Activated CD8-positive, alpha-beta T cell treated with anti-CD3 and anti-CD28 coated beads for 36 hours (primary cell): ENCODE measurements around the gene AGBL4. TPM values are rescaled to one million over a fixed set of nuclear protein-coding genes. Genes with fewer than 3 reads are reported as not detected.

Experiments
- ATAC-seq: fragments of 200-7000 bp; cut with Tn5 transposase; one replicate; pipeline ENCODE4 v1.10.0; 2021; ENCODE audit warnings: mild to moderate bottlenecking, moderate library complexity
- CTCF ChIA-PET: fragments of 350-600 bp; sonication (Branson Sonifier 250); formaldehyde crosslinking; loops from one replicate; lab custom pipeline; 2021; ENCODE audit warnings: antibody characterized with exemption; lab: Charles Lee
- POLR2A ChIA-PET: fragments of 350-600 bp; sonication (Branson Sonifier 250); formaldehyde crosslinking; loops from one replicate; lab custom pipeline; 2021; ENCODE audit warnings: antibody characterized with exemption; lab: Charles Lee
- DNase-seq: peaks from one replicate; pipeline ENCODE4 v3.0.0-alpha.2; 2020
- H3K27ac Mint-ChIP-seq: one replicate; pipeline ENCODE4 v1.8.0; 2021; ENCODE audit warnings: mild to moderate bottlenecking, mixed read lengths
- H3K27me3 Mint-ChIP-seq: one replicate; pipeline ENCODE4 v1.8.0; 2021; ENCODE audit warnings: mixed read lengths
- H3K36me3 Mint-ChIP-seq: one replicate; pipeline ENCODE4 v1.8.0; 2021; ENCODE audit warnings: low read depth, mixed read lengths
- H3K4me1 Mint-ChIP-seq: one replicate; pipeline ENCODE4 v1.8.0; 2021; ENCODE audit warnings: low read depth, mixed read lengths
- H3K4me3 Mint-ChIP-seq: one replicate; pipeline ENCODE4 v1.8.0; 2021; ENCODE audit warnings: mild to moderate bottlenecking, moderate library complexity, mixed read lengths
- H3K9me3 Mint-ChIP-seq: one replicate; pipeline ENCODE4 v1.8.0; 2021; ENCODE audit warnings: mixed read lengths
- intact Hi-C: fragments of 100-400 bp; cut with micrococcal nuclease; formaldehyde crosslinking; loops from one replicate; pipeline ENCODE4 v1.10.0; 2022
- total RNA-seq, 2 experiments: library from RNA; stranded (reverse); gene quantifications; one replicate each; pipeline ENCODE4 v1.2.3, GENCODE V29; 2021
- TF ChIP-seq, protein P1 (sequence below): fragments of 200-600 bp; IDR thresholded peaks from one replicate; pipeline ENCODE4 v1.8.0; 2022; ENCODE audit warnings: antibody characterized with exemption, mild to moderate bottlenecking

The AGBL4 gene
- total RNA-seq, 2 experiments from 2014 or later, result 0.14 TPM; not detected in 1

DNA sequence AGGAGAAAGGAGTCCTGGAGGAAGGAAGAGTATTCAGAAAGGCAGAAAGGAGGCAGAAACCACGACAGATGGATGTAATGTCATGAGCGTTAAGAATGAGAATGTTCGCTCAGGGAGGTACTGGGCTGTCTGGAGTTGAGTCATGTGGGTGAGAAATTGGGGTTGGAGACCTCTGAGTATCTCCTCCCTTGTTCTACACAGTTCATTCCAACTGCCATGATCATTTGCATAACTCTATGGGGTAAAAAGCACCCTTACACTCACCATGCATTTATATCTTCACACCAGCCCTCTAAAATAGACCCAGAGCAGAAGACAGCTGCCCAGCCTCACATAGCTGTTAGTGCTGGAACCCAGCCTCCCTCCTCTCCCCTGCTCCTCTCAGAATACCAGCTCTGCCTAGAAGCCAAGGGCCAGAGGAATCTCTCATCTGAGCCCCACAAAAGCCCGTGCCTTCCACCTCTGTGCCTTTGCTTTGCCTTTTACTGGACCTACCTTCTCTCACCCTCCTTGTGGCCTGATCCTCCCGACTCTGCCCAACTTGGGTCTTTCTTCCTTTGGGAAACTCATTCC lies 1332.2 kb downstream of the AGBL4 start:
- Mint-ChIP-seq H3K36me3 (no peaks in the 10 kb centered on the region), H3K27ac (no peak overlapping the region), H3K9me3 (no peaks in the 10 kb centered on the region), H3K27me3 (no peaks in the 10 kb centered on the region), H3K4me1 (no peaks in the 10 kb centered on the region), H3K4me3 (no peak overlapping the region)
- ChIA-PET POLR2A (no interaction called here), CTCF (no interaction called here)
- TF ChIP-seq, protein P1, sequence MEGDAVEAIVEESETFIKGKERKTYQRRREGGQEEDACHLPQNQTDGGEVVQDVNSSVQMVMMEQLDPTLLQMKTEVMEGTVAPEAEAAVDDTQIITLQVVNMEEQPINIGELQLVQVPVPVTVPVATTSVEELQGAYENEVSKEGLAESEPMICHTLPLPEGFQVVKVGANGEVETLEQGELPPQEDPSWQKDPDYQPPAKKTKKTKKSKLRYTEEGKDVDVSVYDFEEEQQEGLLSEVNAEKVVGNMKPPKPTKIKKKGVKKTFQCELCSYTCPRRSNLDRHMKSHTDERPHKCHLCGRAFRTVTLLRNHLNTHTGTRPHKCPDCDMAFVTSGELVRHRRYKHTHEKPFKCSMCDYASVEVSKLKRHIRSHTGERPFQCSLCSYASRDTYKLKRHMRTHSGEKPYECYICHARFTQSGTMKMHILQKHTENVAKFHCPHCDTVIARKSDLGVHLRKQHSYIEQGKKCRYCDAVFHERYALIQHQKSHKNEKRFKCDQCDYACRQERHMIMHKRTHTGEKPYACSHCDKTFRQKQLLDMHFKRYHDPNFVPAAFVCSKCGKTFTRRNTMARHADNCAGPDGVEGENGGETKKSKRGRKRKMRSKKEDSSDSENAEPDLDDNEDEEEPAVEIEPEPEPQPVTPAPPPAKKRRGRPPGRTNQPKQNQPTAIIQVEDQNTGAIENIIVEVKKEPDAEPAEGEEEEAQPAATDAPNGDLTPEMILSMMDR, result no peak
- no peak for DNase-seq
- intact Hi-C loops, result no loop called here
- peak; percentile 49 for ATAC-seq

DNA sequence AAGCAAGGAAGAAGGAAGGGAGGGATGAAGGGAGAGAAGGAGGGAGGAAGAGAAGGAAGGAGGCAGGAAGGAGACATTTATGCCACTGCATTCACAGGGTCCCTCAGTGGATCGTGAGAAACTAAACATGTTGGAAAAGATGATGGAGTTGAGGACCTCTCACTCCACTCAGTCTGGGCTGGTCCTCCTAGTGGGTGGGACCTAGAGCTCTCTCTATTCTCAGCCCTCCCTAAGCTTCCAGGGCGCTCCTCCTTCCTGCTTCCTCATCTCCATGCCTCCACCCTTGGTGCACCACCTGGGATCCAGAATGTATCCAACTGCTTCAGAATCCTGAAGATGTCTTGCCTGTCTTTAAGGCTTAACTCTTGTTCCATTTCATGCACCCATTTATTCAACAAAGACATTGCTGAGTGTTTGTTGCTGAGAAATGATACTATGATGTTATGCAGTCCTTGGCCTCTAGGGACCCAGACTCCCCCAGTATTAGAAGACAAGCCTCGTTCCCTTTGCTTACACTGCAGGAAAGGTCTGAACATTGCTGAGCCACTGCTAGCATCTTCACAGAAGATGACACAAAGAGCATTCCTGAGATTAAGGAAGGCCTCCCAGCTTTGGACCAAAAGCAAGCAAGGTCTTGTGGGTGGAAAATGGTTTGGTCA lies 1335.5 kb downstream of the AGBL4 start:
- ATAC-seq (peak; percentile 64), DNase-seq (no peak)
- H3K27ac Mint-ChIP-seq, result no peak overlapping the region
- ChIA-PET POLR2A (interaction anchor here (0.6 kb wide), 1 partner anchor 11 kb away, joined by 3 read pairs; no protein-coding TSS in a partner anchor), CTCF (interaction anchor here (0.6 to 2.2 kb wide), 6 partner anchors 8 to 129 kb away, joined by 3 to 11 read pairs (median 3); no protein-coding TSS in a partner anchor)
- H3K27me3 Mint-ChIP-seq, result no peaks in the 10 kb centered on the region
- no peaks in the 10 kb centered on the region for H3K9me3 Mint-ChIP-seq
- no peak overlapping the region for H3K4me3 Mint-ChIP-seq
- no peaks in the 10 kb centered on the region for H3K4me1 Mint-ChIP-seq
- TF ChIP-seq, protein P1, result peak; percentile 36
- H3K36me3 Mint-ChIP-seq, result no peaks in the 10 kb centered on the region
- intact Hi-C loops, result no loop called here

DNA sequence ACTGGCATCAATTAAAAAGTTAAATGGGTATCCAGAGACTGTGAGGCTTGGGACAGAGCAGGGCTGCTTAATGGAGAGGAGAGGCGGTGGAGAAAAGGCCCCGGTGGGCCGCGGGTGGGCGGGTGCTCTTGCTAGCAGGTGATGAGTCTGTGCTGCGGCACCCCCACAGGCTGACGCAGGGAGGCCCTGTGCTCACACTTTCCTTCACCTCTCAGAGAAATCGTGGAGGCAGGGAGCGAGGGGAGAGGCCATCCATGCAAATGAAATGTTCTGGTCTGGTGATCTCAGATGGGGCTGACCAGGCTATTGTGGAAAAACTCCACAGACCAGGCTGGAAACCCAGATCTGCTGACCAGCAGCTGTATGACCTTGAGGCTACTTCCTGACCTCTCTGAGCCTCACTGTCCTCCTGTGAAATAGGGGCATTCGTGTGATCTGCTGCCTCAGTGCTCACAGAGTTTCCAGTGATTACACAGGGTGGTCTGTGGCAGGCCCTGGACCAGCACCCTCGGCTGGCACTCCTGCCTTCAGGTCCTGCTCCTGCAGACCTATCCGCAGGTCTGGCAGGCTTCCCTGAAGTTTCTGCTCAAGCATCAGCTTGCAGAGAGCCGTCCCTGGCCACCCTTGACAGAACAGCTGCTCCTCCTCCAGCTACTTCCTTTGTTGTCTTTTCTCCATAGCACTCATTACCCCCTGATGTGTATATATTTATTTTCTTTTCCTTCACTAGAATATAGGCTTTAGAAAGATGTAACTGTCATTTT lies 1336.3 kb downstream of the AGBL4 start:
- no peak for ATAC-seq
- intact Hi-C loops, result no loop called here
- TF ChIP-seq, protein P1, result no peak
- ChIA-PET POLR2A (no interaction called here), CTCF (interaction anchor here (1.0 to 1.6 kb wide), 4 partner anchors 9 to 130 kb away, joined by 3 to 5 read pairs (median 3); no protein-coding TSS in a partner anchor)
- Mint-ChIP-seq H3K36me3 (no peaks in the 10 kb centered on the region), H3K27ac (no peak overlapping the region), H3K27me3 (no peaks in the 10 kb centered on the region), H3K9me3 (no peaks in the 10 kb centered on the region), H3K4me1 (no peaks in the 10 kb centered on the region), H3K4me3 (no peak overlapping the region)
- DNase-seq, result no peak

DNA sequence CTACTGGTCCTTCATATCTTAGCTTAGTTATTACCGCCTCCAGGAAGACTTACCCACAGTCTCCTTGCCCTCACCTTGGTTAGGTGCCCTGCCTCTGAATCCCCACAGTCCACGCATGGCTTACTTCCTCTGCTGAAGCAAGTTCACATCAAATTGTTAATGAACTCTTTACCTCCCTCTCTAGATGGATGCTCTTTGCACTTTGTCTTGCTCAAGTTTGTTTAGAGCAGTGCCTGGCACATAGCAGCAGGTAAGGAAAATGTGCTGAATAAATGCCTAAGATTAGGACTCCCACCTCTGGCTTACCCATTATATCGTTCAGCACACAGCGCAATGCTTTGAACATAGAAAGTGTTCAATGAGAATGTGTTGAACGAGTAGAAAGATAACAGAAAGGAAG lies 1337.6 kb downstream of the AGBL4 start:
- TF ChIP-seq, protein P1, result no peak
- CTCF ChIA-PET, result no interaction called here
- Mint-ChIP-seq H3K27me3 (peaks cover 2% of the 10 kb centered on the region), H3K36me3 (no peaks in the 10 kb centered on the region), H3K4me3 (no peak overlapping the region), H3K4me1 (no peaks in the 10 kb centered on the region), H3K27ac (no peak overlapping the region), H3K9me3 (no peaks in the 10 kb centered on the region)
- intact Hi-C loops, result no loop called here
- no peak for ATAC-seq
- no peak for DNase-seq
- POLR2A ChIA-PET, result no interaction called here
